GM21737 (cell line): ENCODE measurements around the gene KIAA1614.
A peak's percentile ranks its signal among the peaks of the same experiment; 100 is the strongest.

ENCODE experiments used
- ATAC-seq: cut with Tn5 transposase; IDR thresholded peaks from one replicate; pipeline ENCODE4 v1.9.1; 2021; ENCODE audit warnings: mild to moderate bottlenecking, moderate library complexity; ENCODE audit not compliant: unreplicated experiment

The KIAA1614 gene

DNA sequence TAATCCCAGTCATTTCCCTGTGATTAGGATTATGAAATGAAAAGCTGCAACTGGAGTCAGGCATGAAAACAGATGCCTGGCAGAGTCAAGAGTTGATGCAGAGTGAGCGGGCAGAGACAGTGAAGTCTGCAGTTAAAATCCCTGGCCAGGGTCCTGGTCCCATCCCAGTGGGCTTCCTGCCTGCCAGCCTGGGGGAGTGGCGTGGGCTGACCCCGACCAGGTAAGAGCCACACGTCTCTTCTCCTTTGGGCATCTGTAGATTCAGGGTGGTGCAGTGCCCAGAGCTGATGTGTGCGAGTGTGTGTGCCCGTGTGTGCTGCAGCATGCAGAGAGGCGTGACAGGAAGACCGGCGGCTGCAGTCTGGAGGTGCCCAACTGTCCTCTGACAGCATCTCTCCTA is 6.2 kb upstream of the KIAA1614 start:
- ATAC-seq = no peak

GRCh38 chr1:180907313-180908055 is 5.2 kb upstream of the KIAA1614 start:
- no peak for ATAC-seq

DNA sequence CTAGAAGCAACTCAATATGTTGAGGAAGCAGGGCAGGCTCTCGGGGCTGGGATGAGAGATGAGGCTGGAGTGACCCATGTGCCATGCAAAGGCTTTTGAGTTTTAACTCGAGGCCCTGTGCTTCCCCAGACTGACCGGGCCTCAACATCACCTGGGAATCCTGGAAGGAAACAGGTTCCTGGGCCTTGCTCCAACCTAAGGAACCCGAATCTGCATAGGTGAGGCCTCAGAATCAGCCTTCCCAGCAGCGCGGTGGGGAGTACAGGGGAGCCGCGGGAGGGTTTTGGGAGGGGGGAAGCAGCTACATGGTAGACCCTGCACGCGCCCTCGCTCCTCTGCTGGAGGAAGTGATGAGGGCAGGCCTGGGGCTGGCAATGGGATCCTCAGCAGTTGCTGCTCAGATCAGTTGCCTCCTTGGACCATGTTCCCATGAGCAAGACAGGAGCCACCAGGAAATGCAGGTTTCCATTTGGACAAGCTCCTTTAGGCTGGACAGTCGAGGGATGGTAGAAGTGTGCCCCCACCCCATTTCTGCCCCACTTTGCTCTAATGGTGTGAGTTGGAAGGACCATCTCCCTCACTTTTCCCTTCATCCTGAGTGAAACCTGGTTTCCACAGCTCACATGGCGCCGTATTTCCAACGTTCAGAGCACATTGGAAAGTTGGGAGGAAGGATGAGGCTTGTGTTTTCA is 4.5 kb upstream of the KIAA1614 start:
- no peak for ATAC-seq

- ATAC-seq = peak; percentile 45
These were observed 3.7 kb upstream of the KIAA1614 start for GRCh38 chr1:180909005-180909414.

- peak; percentile 46 for ATAC-seq
These were observed 3.2 kb upstream of the KIAA1614 start for GRCh38 chr1:180909462-180909976.

DNA sequence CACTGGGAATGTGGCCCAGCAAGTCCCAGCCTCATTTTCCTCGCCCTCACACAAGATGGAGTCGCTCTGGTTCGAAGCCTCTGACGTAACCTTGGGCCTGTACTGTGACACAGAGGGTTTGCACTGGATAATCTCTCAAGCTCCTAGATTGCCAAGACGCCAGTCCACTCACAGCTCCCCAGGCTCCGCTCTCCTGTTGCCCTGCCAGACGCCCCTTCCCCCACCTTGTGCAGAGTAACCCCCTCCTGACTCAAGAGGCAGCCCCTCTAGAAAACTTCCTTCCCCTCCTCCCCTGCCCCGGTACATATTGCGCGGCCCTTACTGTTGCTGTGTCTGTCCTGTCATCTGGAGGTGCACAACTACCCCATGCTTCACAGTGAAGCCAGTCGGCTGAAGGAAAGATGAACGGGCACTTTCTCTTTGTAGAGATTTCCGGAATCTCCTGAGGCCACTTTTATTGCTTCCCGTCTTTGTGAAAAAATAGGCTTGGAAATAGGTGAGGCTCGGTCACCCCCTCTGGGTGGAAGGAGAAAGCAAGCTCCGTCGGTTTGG is 981 bp upstream of the KIAA1614 start:
- ATAC-seq = no peak

- ATAC-seq = no peak
These were observed 391 bp upstream of the KIAA1614 start for GRCh38 chr1:180912211-180912800.

DNA sequence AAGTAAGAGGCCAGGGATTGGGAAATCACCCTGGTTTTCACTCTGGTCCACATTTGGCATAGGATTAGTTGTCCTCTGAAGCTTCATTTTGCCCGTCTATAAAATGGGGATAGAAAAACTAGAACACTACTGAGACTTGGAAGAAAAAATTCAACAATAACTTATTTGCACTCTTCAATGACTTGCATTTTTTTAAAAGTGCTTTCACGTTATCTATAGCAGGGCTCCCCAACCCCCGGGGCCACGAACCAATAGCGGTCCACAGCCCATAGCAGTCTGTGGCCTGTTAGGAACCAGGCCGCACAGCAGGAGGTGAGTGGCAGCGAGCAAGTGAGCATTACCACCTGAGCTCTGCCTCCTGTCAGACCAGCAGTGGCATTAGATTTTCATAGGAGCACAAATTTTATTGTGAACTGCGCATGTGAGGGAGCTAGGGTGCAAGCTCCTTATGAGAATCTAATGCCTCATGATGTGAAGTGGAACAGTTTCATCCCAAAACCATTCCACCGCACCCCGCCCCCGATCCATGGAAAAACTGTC is 2.8 kb downstream of the KIAA1614 start:
- no peak for ATAC-seq

DNA sequence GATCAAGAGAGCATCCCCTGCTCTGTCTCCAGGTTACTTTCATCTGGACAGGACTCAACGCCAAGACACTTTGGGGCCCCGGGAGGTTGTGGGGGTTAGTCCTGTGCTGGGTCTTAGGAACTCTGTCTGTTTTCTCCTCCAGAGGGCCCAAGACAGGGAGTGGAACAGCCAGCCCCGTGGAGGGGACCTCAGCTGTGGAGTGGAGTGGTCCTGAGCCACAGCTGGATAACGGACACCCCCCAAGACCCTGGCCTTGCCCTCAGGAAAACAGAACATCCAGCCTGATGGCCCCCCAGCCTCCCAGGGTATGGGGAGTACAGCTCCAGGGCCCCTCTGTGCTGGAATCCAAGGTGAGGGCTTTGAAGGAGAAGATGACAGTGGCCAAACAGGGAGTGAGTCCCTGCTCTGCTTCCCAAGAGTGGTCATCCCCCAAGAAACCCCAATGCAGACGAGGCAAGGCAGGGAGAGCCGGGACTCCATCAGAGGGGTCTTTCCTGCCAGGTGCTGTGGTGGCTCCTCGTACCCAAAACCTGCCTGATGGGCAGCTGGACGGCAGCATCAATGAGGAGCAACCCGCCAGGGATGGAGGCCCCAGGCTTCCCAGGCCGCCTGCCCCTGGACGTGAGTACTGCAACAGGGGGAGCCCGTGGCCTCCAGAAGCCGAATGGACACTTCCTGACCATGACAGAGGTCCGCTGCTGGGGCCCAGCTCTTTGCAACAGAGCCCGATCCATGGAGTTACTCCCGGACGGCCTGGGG is 3.5 kb downstream of the KIAA1614 start:
- ATAC-seq = no peak

- no peak for ATAC-seq
These were observed 4.1 kb downstream of the KIAA1614 start for GRCh38 chr1:180916771-180917170.

DNA sequence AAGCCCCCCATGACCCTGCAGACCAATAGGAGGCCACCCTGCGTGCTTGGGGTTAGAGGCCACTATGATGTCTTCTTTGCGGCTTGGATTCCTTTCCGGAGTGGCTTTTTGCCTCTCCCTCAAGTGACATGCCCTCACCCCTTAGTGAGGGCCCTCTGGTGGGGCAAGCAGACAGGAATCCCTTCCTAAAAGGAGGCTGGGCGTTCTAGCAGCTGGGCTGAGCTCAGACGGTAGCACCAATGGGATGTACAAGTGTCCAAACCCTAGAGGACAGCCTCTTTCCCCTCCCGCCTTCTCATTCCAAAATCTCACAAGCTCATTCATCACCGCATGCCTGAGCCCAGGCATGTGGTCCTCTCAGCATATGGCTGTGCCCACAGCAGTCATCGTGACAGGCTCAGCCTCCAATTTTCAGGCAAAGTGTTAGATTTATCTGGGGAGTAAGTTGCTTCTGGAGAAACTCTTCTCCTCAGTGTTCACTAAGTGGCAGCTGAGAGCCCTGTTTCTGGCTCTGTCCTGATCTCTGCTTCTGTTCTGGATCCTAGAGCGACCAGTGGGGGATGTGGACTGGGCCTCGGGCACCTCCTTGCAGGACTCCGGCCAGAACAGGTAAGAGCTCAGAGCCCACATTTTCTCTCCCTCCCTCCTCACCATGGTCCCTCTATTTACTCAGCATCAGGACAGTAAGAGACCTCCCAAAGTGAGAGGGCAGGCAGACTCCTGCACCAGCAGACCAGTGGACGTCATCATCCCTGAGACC is 4.8 kb downstream of the KIAA1614 start:
- ATAC-seq = no peak

GRCh38 chr1:180918519-180918918 is 5.8 kb downstream of the KIAA1614 start:
- ATAC-seq = no peak

DNA sequence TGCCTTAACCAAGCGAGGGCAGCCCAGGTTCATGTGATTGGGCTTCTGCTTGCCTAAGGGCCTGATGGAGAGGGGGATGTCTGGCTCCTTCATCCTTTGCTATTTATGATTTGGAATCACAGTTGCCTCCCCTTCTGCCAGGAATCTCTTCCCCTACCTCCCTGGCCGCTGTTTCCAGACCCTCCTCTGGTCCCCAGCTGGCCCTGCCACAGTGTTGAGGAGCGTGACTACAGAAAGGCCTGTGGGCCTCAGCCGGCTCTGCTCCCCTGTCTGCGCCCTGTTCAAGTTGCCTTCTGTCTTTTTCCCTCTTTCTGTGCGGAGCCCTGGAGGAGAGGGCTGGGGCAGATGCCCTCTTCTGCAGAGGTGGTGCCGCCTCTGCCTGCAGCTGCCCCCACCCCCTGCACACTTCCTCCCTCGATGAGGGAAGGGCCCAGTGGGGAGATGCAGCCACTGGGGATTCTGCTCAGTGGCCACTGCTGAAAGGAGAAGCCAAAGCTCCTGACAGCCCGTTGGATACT is 6.5 kb downstream of the KIAA1614 start:
- no peak for ATAC-seq

DNA sequence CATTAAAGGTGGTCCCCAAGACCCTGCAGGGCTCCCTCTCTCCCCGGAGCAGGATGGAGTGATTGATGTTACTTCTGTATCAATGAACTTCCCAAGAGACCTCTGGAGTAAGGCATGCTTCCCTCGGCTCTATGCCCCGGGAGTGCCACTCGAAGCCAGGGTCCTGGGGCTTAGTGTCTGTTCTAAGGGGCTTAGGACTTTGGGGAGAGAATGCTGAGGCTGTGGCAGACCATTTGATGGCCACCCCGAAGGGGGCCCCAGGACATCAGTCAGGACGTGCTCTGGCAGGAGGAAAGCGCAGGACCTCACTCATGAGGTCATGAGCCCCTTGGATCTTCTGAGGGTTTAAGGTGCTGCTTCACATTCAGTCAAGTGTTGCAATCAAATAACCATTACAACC is 7.5 kb downstream of the KIAA1614 start:
- no peak for ATAC-seq

DNA sequence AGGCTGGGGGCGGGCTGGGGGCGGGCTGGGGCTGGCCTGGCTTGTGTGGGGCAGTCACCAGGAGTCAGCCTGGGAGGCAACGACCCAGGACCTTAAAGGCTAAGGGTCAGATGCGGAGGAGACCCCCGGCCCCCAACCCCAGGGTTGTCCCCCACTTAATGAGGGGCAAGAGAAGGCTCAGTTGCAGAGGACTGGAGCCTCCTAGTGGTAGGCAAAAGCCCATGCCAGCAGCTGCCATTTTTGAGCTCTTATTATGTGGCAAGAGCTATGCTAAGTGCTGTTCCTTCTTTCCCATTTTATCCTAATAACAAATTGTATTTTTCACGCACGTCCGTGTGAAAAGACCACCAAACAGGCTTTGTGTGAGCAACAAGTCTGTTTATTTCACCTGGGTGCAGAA is 8.0 kb downstream of the KIAA1614 start:
- no peak for ATAC-seq

DNA sequence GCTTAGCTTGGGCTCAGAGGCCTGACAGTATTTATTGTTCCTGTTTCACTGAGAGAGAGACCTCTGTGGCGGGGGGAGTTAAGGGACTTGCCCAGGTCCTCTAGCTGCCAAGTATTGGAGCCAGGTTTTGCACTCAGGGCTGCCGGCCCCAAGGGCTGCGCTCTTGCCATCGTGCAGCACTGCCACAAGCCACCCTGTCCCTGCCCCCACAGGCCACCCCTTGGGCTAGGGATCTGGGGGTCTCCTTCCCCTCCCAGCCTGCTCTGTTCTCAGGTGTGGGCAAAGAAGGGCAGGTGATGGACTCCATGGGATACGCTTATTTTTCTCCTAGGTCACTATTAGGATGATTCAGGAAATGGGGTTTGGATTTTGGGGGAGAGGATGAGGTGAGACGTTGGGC is 8.7 kb downstream of the KIAA1614 start:
- ATAC-seq = no peak

- no peak for ATAC-seq
These were observed 9.4 kb downstream of the KIAA1614 start for GRCh38 chr1:180921891-180922630.

DNA sequence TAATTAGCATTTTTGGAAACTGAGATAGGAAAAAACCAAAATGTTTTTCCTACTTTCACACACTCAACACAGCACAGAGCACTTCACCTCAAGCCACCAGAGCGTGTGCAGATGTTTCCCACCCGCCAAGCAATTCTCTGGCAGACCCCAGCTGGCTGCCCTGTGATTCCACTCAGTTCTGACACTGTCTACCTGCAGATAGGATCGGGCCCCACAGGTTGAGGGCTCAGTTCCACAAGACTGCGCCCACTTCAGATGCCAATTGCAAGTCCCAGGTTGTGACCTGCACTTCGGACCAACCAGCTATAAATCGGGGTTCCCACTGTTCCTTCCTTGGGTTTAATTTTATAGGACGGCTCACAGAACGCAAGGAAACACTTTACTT is 9.9 kb downstream of the KIAA1614 start:
- ATAC-seq = no peak
